HCT116 (cell line): ENCODE measurements around the gene SON. TPM values are rescaled to one million over a fixed set of nuclear protein-coding genes. Genes with fewer than 3 reads are reported as not detected.

Experiments
- ATAC-seq: fragments of 200-7000 bp; cut with Tn5 transposase; 2 replicates; pipeline ENCODE4 v1.9.1; 2020; ENCODE audit warnings: mild to moderate bottlenecking, moderate library complexity
- BruUV-seq: library from RNA; stranded (reverse); fragments of 400-500 nt; replicated peaks from 2 replicates; lab custom pipeline; 2021; lab: Mats Ljungman, UMichigan
- CTCF ChIA-PET: fragments of 300-600 bp; sonication (Branson Sonifier 250); formaldehyde crosslinking; loops from one replicate; lab custom pipeline; 2021; ENCODE audit warnings: antibody characterized with exemption; lab: Charles Lee
- POLR2A ChIA-PET: fragments of 300-600, 350-600 bp; sonication (Branson Sonifier 250); formaldehyde crosslinking; loops from one replicate; lab custom pipeline; 2021; ENCODE audit warnings: antibody characterized with exemption; lab: Charles Lee
- RAD21 ChIA-PET, 2 experiments: fragments of 300-600 bp; sonication (Branson Sonifier 250); formaldehyde crosslinking; loops; one replicate each; lab custom pipeline; 2023; ENCODE audit warnings: low total read pairs in 2 of 2; ENCODE audit not compliant: uncharacterized antibody in 2 of 2, unreplicated experiment in 2 of 2, low non-redundant PET in 1 of 2; lab: Charles Lee
- DNase-seq: peaks from one replicate; pipeline ENCODE4 v3.0.0-alpha.2; 2010; ENCODE audit warnings: low read depth, low spot score
- H2AFZ ChIP-seq: fragments of 200-600 bp; shearing (Covaris generic), sonication (generic); 2 replicates; pipeline ENCODE4 v1.6.1; 2017; ENCODE audit warnings: low read depth, mixed run types, mixed read lengths, antibody characterized with exemption, low read length; ENCODE audit not compliant: poor library complexity, severe bottlenecking
- H3K27ac ChIP-seq: 2 replicates; pipeline ENCODE4 v1.5.1; 2012; ENCODE audit warnings: low read depth, low read length
- H3K27me3 ChIP-seq: fragments of 200-600 bp; sonication (generic); 2 replicates; pipeline ENCODE4 v1.6.1; 2016; ENCODE audit warnings: mixed run types, low read length, mixed read lengths; ENCODE audit not compliant: insufficient read depth
- H3K36me3 ChIP-seq, 2 experiments: fragments of 200-500 bp in 1 of 2; fragments of 200-600 bp in 1 of 2; sonication (Bioruptor generic) in 1 of 2; sonication (generic) in 1 of 2; 2 replicates each; pipeline versions ENCODE4 v1.5.1 to v1.6.1; 2014 to 2016; ENCODE audit warnings: low read length in 2 of 2, inconsistent platforms in 1 of 2, mixed read lengths in 1 of 2, mixed run types in 1 of 2; ENCODE audit not compliant: insufficient read depth in 2 of 2, control insufficient read depth in 1 of 2
- H3K4me1 ChIP-seq, 2 experiments: fragments of 200-600 bp in 1 of 2; sonication (generic) in 1 of 2; 2 replicates each; pipeline versions ENCODE4 v1.5.1 to v1.6.1; 2012 to 2017; ENCODE audit warnings: low read length in 2 of 2, inconsistent platforms in 1 of 2, mild to moderate bottlenecking in 1 of 2, mixed read lengths in 1 of 2, mixed run types in 1 of 2, moderate library complexity in 1 of 2; ENCODE audit not compliant: insufficient read depth in 2 of 2, control insufficient read depth in 1 of 2
- H3K4me2 ChIP-seq: fragments of 200-600 bp; sonication (generic); 2 replicates; pipeline ENCODE4 v1.6.1; 2017; ENCODE audit warnings: mixed run types, low read length, mixed read lengths
- H3K4me3 ChIP-seq, 2 experiments: fragments of 200-600 bp in 1 of 2; sonication (generic) in 1 of 2; replicated peaks in 1 of 2; 2 replicates each; pipeline ENCODE4 v1.5.1; 2011 to 2016; ENCODE audit warnings: low read length in 2 of 2, control low read depth in 1 of 2, low read depth in 1 of 2, mild to moderate bottlenecking in 1 of 2, mixed read lengths in 1 of 2, mixed run types in 1 of 2
- H3K79me2 ChIP-seq: fragments of 200-600 bp; sonication (generic); 2 replicates; pipeline ENCODE4 v1.6.1; 2017; ENCODE audit warnings: mild to moderate bottlenecking, mixed run types, low read length, moderate library complexity, mixed read lengths; ENCODE audit not compliant: insufficient read depth
- H3K9ac ChIP-seq: fragments of 200-600 bp; sonication (generic); 2 replicates; pipeline ENCODE4 v1.6.1; 2016; ENCODE audit warnings: low read length, mixed read lengths
- H3K9me2 ChIP-seq: fragments of 200-600 bp; sonication (generic), shearing (Covaris generic); 2 replicates; pipeline ENCODE4 v1.6.1; 2017; ENCODE audit warnings: mixed run types, mild to moderate bottlenecking, moderate library complexity; ENCODE audit not compliant: insufficient read depth
- H3K9me3 ChIP-seq, 2 experiments: fragments of 200-500 bp in 1 of 2; fragments of 200-600 bp in 1 of 2; sonication (Bioruptor generic) in 1 of 2; sonication (generic) in 1 of 2; 2 replicates each; pipeline ENCODE4 v1.6.1; 2014 to 2017; ENCODE audit warnings: low read length in 2 of 2, mixed read lengths in 2 of 2, inconsistent platforms in 1 of 2, low read depth in 1 of 2, mild to moderate bottlenecking in 1 of 2, mixed run types in 1 of 2, moderate library complexity in 1 of 2; ENCODE audit not compliant: control insufficient read depth in 1 of 2, insufficient read depth in 1 of 2
- H4K20me1 ChIP-seq: fragments of 200-600 bp; sonication (generic), shearing (Covaris generic); 2 replicates; pipeline ENCODE4 v1.6.1; 2017; ENCODE audit warnings: mixed run types, mild to moderate bottlenecking, moderate library complexity; ENCODE audit not compliant: insufficient read depth
- CBX3 ChIP-seq: IDR thresholded peaks from 2 replicates; pipeline ENCODE4 v1.6.1; 2012; ENCODE audit warnings: low read depth
- CEBPB ChIP-seq: IDR thresholded peaks from 2 replicates; pipeline ENCODE4 v1.6.1; 2012; ENCODE audit warnings: low read depth
- EGR1 ChIP-seq: IDR thresholded peaks from 2 replicates; pipeline ENCODE4 v1.6.1; 2012; ENCODE audit warnings: low read depth
- ELF1 ChIP-seq: IDR thresholded peaks from 2 replicates; pipeline ENCODE4 v1.6.1; 2012; ENCODE audit warnings: low read depth, borderline replicate concordance
- EZH2phosphoT487 ChIP-seq: fragments of 200-600 bp; IDR thresholded peaks from 2 replicates; pipeline ENCODE4 v1.6.1; 2018; ENCODE audit warnings: antibody characterized with exemption, borderline replicate concordance
- FOSL1 ChIP-seq: IDR thresholded peaks from 2 replicates; pipeline ENCODE4 v1.6.1; 2012; ENCODE audit warnings: low read depth
- JUND ChIP-seq: IDR thresholded peaks from 2 replicates; pipeline ENCODE4 v1.6.1; 2012
- POLR2A ChIP-seq: IDR thresholded peaks from 2 replicates; pipeline ENCODE4 v1.7.0; 2011; ENCODE audit warnings: borderline replicate concordance; ENCODE audit not compliant: insufficient read depth, insufficient read length; ENCODE audit errors: extremely low read depth
- POLR2AphosphoS5 ChIP-seq: IDR thresholded peaks from 2 replicates; pipeline ENCODE4 v1.6.1; 2011; ENCODE audit warnings: mild to moderate bottlenecking, low read depth, low read length, moderate library complexity
- SIN3A ChIP-seq: IDR thresholded peaks from 2 replicates; pipeline ENCODE4 v1.6.1; 2012; ENCODE audit warnings: low read depth
- SP1 ChIP-seq: IDR thresholded peaks from 2 replicates; pipeline ENCODE4 v1.6.1; 2012; ENCODE audit warnings: low read depth
- TCF7L2 ChIP-seq: IDR thresholded peaks from 2 replicates; pipeline ENCODE4 v1.7.0; 2011; ENCODE audit warnings: borderline replicate concordance, inconsistent platforms; ENCODE audit not compliant: insufficient read depth, insufficient read length; ENCODE audit errors: extremely low read depth
- intact Hi-C: fragments of 100-400 bp; cut with micrococcal nuclease; formaldehyde crosslinking; loops from 2 replicates; pipeline ENCODE4 v1.10.0; 2022
- total RNA-seq: library from RNA; stranded (reverse); gene quantifications from one replicate; pipeline ENCODE4 v1.2.1, GENCODE V29; 2021; ENCODE audit not compliant: unreplicated experiment
- TF ChIP-seq, protein P1 (sequence below): IDR thresholded peaks from 2 replicates; pipeline ENCODE4 v1.6.1; 2012; ENCODE audit warnings: low read depth

SON gene
- total RNA-seq, 1 experiment from 2014 or later: 195 TPM

GRCh38 chr21:33546086-33546485 lies 3.2 kb downstream of the SON start:
- ATAC-seq (no peak), DNase-seq (no peak)
- TF ChIP-seq ELF1 (no peak), POLR2AphosphoS5 (no peak), TCF7L2 (no peak), POLR2A (no peak), CBX3 (no peak), JUND (no peak), SIN3A (no peak), EGR1 (no peak), EZH2phosphoT487 (no peak), SP1 (no peak), FOSL1 (no peak), CEBPB (no peak)
- TF ChIP-seq, protein P1, sequence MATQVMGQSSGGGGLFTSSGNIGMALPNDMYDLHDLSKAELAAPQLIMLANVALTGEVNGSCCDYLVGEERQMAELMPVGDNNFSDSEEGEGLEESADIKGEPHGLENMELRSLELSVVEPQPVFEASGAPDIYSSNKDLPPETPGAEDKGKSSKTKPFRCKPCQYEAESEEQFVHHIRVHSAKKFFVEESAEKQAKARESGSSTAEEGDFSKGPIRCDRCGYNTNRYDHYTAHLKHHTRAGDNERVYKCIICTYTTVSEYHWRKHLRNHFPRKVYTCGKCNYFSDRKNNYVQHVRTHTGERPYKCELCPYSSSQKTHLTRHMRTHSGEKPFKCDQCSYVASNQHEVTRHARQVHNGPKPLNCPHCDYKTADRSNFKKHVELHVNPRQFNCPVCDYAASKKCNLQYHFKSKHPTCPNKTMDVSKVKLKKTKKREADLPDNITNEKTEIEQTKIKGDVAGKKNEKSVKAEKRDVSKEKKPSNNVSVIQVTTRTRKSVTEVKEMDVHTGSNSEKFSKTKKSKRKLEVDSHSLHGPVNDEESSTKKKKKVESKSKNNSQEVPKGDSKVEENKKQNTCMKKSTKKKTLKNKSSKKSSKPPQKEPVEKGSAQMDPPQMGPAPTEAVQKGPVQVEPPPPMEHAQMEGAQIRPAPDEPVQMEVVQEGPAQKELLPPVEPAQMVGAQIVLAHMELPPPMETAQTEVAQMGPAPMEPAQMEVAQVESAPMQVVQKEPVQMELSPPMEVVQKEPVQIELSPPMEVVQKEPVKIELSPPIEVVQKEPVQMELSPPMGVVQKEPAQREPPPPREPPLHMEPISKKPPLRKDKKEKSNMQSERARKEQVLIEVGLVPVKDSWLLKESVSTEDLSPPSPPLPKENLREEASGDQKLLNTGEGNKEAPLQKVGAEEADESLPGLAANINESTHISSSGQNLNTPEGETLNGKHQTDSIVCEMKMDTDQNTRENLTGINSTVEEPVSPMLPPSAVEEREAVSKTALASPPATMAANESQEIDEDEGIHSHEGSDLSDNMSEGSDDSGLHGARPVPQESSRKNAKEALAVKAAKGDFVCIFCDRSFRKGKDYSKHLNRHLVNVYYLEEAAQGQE: no peak
- intact Hi-C loops: no loop called here
- H3K9ac ChIP-seq: no peak overlapping the region
- peaks cover 35 to 44% of the 10 kb centered on the region in 2 experiments for H3K36me3 ChIP-seq
- H3K4me1 ChIP-seq: peaks cover 7 to 11% of the 10 kb centered on the region in 2 experiments
- ChIA-PET RAD21 (no interaction called here), POLR2A (no interaction called here), CTCF (no interaction called here)
- H3K79me2 ChIP-seq: peaks cover 90% of the 10 kb centered on the region
- no peak overlapping the region for H2AFZ ChIP-seq
- H3K4me3 ChIP-seq: no peak overlapping the region
- no TSS peak for BruUV-seq
- H4K20me1 ChIP-seq: peaks cover 43% of the 10 kb centered on the region
- H3K27me3 ChIP-seq: no peaks in the 10 kb centered on the region
- H3K9me3 ChIP-seq: no peaks in the 10 kb centered on the region
- H3K4me2 ChIP-seq: no peak overlapping the region
- H3K9me2 ChIP-seq: no peaks in the 10 kb centered on the region
- H3K27ac ChIP-seq: no peak overlapping the region
